CD4-positive, alpha-beta memory T cell (primary cell): ENCODE data around the gene GAS7. TPM values are rescaled to one million over a fixed set of nuclear protein-coding genes. Genes with fewer than 3 reads are reported as not detected.
"Not testable (repeated sequence)": the region's sequence is repeated elsewhere in the genome, so short reads cannot be mapped to it uniquely, and the experiment has no call there.

Source experiments
- CTCF ChIA-PET: fragments of 350-600 bp; sonication (Branson Sonifier 250); formaldehyde crosslinking; loops from one replicate; lab custom pipeline; 2021; ENCODE audit warnings: inconsistent platforms; ENCODE audit not compliant: partially characterized antibody; lab: Charles Lee
- POLR2A ChIA-PET: fragments of 350-600 bp; sonication (Branson Sonifier 250); formaldehyde crosslinking; loops from one replicate; lab custom pipeline; 2021; ENCODE audit not compliant: partially characterized antibody; lab: Charles Lee
- DNase-seq, 5 donors: peaks; one replicate each; pipeline versions ENCODE4 v3.0.0 to v3.0.0-alpha.2; 2020 to 2022; ENCODE audit warnings: mixed read lengths in 1 of 5
- H3K27ac ChIP-seq: one replicate; pipeline ENCODE4 v1.7.0; 2013; ENCODE audit warnings: low read depth, low read length
- H3K27me3 ChIP-seq: 2 replicates; pipeline ENCODE4 v1.7.0; 2013; ENCODE audit warnings: mild to moderate bottlenecking, low read length, moderate library complexity; ENCODE audit not compliant: insufficient read depth
- H3K36me3 ChIP-seq: 2 replicates; pipeline ENCODE4 v1.7.0; 2013; ENCODE audit warnings: mild to moderate bottlenecking, low read length, moderate library complexity; ENCODE audit not compliant: insufficient read depth
- H3K4me1 ChIP-seq: 2 replicates; pipeline ENCODE4 v1.7.0; 2013; ENCODE audit warnings: mild to moderate bottlenecking, low read length, moderate library complexity; ENCODE audit not compliant: insufficient read depth
- H3K4me3 ChIP-seq, 2 donors: one replicate each; pipeline ENCODE4 v1.7.0; 2013; ENCODE audit warnings: low read length in 2 of 2, mild to moderate bottlenecking in 1 of 2
- H3K9me3 ChIP-seq, 2 donors: one replicate each; pipeline ENCODE4 v1.7.0; 2013; ENCODE audit warnings: low read length in 2 of 2, control low read depth in 1 of 2; ENCODE audit not compliant: control insufficient read depth in 1 of 2
- H3K27ac Mint-ChIP-seq, 7 donors: one replicate each; pipeline ENCODE4 v1.8.0; 2020 to 2021; ENCODE audit warnings: mixed read lengths in 7 of 7, mild to moderate bottlenecking in 6 of 7, inconsistent platforms in 3 of 7, moderate library complexity in 3 of 7
- H3K27me3 Mint-ChIP-seq, 2 donors: one replicate each; pipeline ENCODE4 v1.8.0; 2020 to 2021; ENCODE audit warnings: mixed read lengths in 2 of 2
- H3K36me3 Mint-ChIP-seq, 2 donors: one replicate each; pipeline ENCODE4 v1.8.0; 2020 to 2021; ENCODE audit warnings: mixed read lengths in 2 of 2, inconsistent platforms in 1 of 2, mild to moderate bottlenecking in 1 of 2
- H3K4me1 Mint-ChIP-seq, 4 donors: one replicate each; pipeline ENCODE4 v1.8.0; 2020 to 2021; ENCODE audit warnings: mixed read lengths in 4 of 4, mild to moderate bottlenecking in 1 of 4
- H3K4me3 Mint-ChIP-seq, 8 donors: one replicate each; pipeline ENCODE4 v1.8.0; 2020 to 2021; ENCODE audit warnings: mixed read lengths in 8 of 8, mild to moderate bottlenecking in 7 of 8, moderate library complexity in 6 of 8, inconsistent platforms in 3 of 8
- H3K9me3 Mint-ChIP-seq, 8 donors: one replicate each; pipeline ENCODE4 v1.8.0; 2020 to 2021; ENCODE audit warnings: mixed read lengths in 8 of 8, mild to moderate bottlenecking in 5 of 8, inconsistent platforms in 3 of 8, moderate library complexity in 1 of 8
- intact Hi-C: fragments of 100-400 bp; cut with micrococcal nuclease; formaldehyde crosslinking; loops from one replicate; pipeline ENCODE4 v1.15.1; 2023
- polyA plus RNA-seq, 2 donors: library from polyadenylated mRNA; unstranded; fragments of 300-500 nt; fragmentation: Illumina TruSeq; gene quantifications; one replicate each; pipeline ENCODE4 v1.2.3, GENCODE V29; 2021
- total RNA-seq, 2 experiments: library from RNA; stranded (reverse); gene quantifications; one replicate each; pipeline ENCODE4 v1.2.3, GENCODE V29; 2021

The GAS7 gene
- total and polyA plus RNA-seq, 4 experiments from 2014 or later = 0.42 to 5.2 (median 3.0) TPM

DNA sequence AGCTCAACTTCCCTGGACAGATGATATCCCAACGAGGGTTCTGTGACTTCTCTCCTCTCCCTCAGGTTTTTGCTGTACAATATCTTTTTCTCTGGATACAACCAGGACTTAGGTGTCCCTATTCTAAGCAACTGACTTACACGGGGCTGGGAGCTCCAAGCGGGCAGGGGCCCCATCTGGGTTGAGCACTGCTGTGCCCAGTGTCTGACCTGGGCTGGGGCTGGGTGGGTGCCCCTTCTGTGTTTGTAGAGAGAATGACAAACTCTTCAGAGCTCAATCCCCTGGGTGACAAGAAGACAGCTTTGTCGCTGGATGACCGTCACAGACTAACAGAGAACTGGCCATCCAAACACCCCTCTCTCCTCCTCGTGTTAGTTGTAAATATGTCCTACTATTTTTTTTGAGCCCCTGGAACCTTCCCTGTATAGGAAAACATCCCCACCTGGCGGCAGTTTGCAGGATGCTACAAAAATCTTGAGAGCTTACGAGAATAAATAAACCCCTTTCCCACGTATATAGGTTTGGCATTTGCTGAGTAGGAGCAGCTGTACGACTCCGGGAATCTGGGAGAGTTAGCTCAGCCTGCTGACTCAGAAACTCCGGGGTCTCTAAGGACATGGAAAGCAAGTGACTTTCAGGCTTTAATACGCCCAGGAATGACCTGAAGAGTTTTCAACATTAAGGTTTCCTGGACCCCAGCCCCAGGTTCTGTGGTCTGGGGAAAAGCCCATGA is 269.6 kb downstream of the GAS7 start:
- H3K36me3 ChIP-seq = no peaks in the 10 kb centered on the region
- no peaks in the 10 kb centered on the region for H3K9me3 Mint-ChIP-seq
- CTCF ChIA-PET = interaction anchor here (1.2 to 4.7 kb wide), 2 partner anchors 11 to 689 kb away, joined by 3 to 23 read pairs; no protein-coding TSS in a partner anchor

DNA sequence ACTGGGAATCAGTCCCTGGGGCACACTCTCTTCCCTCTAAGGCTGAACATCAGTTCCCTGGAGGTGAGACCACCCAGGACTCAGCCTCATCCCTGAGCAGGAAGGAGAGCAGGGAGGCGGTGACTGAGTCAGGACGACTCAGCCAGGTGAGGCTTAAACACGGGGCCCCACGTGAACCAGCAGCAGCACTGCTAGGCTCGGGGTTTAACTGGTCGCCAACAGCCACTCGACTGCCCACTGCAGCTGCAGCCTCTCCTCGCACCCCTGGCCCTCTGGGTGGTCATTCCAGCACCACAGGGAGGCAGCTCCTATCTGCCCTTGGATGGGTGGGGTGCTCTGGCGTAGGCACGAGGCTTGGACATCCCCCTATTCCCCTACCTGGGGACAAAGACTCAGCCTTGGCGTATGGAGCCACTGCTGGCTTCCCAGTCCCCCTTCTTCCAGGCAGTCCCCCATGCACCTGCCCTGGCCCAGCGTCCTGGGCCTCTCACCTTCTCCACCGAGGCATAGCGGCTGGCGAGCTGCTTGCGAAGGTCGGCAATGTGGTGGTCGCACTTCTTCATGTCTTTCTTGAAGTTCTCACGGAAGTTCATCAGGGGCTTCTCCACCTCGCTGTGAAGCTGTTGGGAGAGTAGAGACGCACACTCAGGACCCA is 272.1 kb downstream of the GAS7 start:
- Mint-ChIP-seq H3K4me1 (peaks cover 2 to 6% (median 3%) of the 10 kb centered on the region in 4 donors), H3K27ac (peak overlapping the region in 1 of 7 donors; percentile 71), H3K36me3 (no peaks in the 10 kb centered on the region), H3K27me3 (peaks cover 0 to 3% of the 10 kb centered on the region in 2 donors), H3K9me3 (no peaks in the 10 kb centered on the region), H3K4me3 (no peak overlapping the region)
- no peak for DNase-seq
- no peaks in the 10 kb centered on the region for H3K9me3 ChIP-seq
- intact Hi-C loops = loop anchor here (10.0 kb wide), 2 partner anchors 429 to 919 kb away; no protein-coding TSS in a partner anchor
- no peaks in the 10 kb centered on the region for H3K4me1 ChIP-seq
- ChIA-PET POLR2A (no interaction called here), CTCF (interaction anchor here (0.6 to 4.7 kb wide), 5 partner anchors 8 to 692 kb away, joined by 3 to 23 read pairs (median 7); no protein-coding TSS in a partner anchor)
- H3K4me3 ChIP-seq = no peak overlapping the region
- no peak overlapping the region for H3K27ac ChIP-seq
- no peaks in the 10 kb centered on the region for H3K36me3 ChIP-seq
- no peaks in the 10 kb centered on the region for H3K27me3 ChIP-seq

More for the DNA sequence above, 269.6 kb downstream of the GAS7 start:
- H3K27ac ChIP-seq = no peak overlapping the region
- Mint-ChIP-seq H3K4me3 (no peak overlapping the region), H3K27ac (no peak overlapping the region), H3K36me3 (no peaks in the 10 kb centered on the region), H3K27me3 (peaks cover 1 to 3% of the 10 kb centered on the region in 2 donors), H3K4me1 (peaks cover 2 to 6% (median 3%) of the 10 kb centered on the region in 4 donors)
- no peaks in the 10 kb centered on the region for H3K4me1 ChIP-seq
- no peaks in the 10 kb centered on the region for H3K9me3 ChIP-seq
- intact Hi-C loops = loop anchor here (10.0 kb wide), 2 partner anchors 426 to 916 kb away; no protein-coding TSS in a partner anchor
- POLR2A ChIA-PET = no interaction called here
- no peak for DNase-seq
- no peak overlapping the region for H3K4me3 ChIP-seq
- no peaks in the 10 kb centered on the region for H3K27me3 ChIP-seq

DNA sequence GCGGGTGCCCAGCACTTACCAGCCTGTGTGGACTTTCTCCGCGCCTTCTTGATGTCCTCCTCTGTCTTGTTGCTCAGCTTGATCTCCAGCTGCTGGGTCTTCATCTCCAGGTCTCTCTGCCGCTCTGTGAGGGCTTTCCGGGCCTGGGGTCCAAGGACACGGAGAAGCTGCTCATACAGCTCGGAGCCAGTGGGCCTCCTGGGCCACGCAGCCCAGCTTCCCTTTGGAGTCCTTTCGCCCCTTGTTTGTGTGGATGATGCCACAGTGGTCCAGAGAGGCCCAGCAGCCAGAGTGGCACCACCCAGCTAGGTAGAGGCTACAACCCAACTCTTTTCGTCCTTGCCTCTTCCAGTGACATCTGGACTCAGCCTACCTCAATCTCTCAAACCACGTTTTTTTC is 272.9 kb downstream of the GAS7 start:
- no peaks in the 10 kb centered on the region for H3K27me3 ChIP-seq
- Mint-ChIP-seq H3K27ac (no peak overlapping the region), H3K36me3 (no peaks in the 10 kb centered on the region), H3K9me3 (no peaks in the 10 kb centered on the region), H3K27me3 (peaks cover 0 to 3% of the 10 kb centered on the region in 2 donors), H3K4me3 (no peak overlapping the region), H3K4me1 (peaks cover 2 to 6% (median 3%) of the 10 kb centered on the region in 4 donors)
- no peaks in the 10 kb centered on the region for H3K36me3 ChIP-seq
- no peak overlapping the region for H3K4me3 ChIP-seq
- intact Hi-C loops = loop anchor here (10.0 kb wide), 2 partner anchors 429 to 919 kb away; no protein-coding TSS in a partner anchor
- no peak overlapping the region for H3K27ac ChIP-seq
- H3K4me1 ChIP-seq = no peaks in the 10 kb centered on the region
- POLR2A ChIA-PET = no interaction called here
- no peak for DNase-seq
- no peaks in the 10 kb centered on the region for H3K9me3 ChIP-seq
- CTCF ChIA-PET = interaction anchor here (1.0 to 1.9 kb wide), 6 partner anchors 8 to 693 kb away, joined by 3 to 9 read pairs (median 4); no protein-coding TSS in a partner anchor

DNA sequence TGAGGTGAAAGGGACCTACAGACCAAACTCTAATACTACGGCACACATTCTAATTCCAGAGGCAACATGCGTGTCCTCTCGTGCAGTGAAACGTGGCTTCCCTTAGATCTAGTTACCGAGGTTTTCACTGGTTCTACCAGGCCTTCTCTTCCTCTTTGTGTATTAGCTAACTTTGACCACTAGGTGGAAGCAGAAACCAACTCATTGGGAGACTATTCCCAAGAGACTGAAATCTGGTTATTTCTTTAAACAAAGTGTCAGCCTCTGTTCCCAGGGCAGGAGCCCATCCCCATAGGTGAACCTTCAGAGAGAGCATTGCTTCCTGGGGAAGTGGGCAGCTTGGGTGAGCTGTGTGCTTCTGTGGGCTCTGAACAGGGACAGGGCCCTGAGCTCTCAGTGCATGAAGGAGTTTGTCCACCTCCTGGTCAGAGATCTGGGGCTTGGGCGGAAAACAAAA is 273.6 kb downstream of the GAS7 start:
- no peak overlapping the region for H3K4me3 ChIP-seq
- Mint-ChIP-seq H3K36me3 (no peaks in the 10 kb centered on the region), H3K9me3 (no peaks in the 10 kb centered on the region), H3K27ac (peak overlapping the region in 1 of 7 donors; percentile 82), H3K4me3 (no peak overlapping the region), H3K4me1 (peaks cover 2 to 6% (median 3%) of the 10 kb centered on the region in 4 donors), H3K27me3 (no peaks in the 10 kb centered on the region)
- ChIA-PET POLR2A (no interaction called here), CTCF (interaction anchor here (0.7 to 1.7 kb wide), 9 partner anchors 9 to 692 kb away, joined by 3 to 11 read pairs (median 3); no protein-coding TSS in a partner anchor)
- no peaks in the 10 kb centered on the region for H3K4me1 ChIP-seq
- H3K9me3 ChIP-seq = no peaks in the 10 kb centered on the region
- no peaks in the 10 kb centered on the region for H3K36me3 ChIP-seq
- H3K27me3 ChIP-seq = no peaks in the 10 kb centered on the region
- intact Hi-C loops = loop anchor here (10.0 kb wide), 2 partner anchors 430 to 920 kb away; no protein-coding TSS in a partner anchor
- DNase-seq = peak in 4 of 5 donors; percentile 26 to 45 (median 38)
- H3K27ac ChIP-seq = no peak overlapping the region

DNA sequence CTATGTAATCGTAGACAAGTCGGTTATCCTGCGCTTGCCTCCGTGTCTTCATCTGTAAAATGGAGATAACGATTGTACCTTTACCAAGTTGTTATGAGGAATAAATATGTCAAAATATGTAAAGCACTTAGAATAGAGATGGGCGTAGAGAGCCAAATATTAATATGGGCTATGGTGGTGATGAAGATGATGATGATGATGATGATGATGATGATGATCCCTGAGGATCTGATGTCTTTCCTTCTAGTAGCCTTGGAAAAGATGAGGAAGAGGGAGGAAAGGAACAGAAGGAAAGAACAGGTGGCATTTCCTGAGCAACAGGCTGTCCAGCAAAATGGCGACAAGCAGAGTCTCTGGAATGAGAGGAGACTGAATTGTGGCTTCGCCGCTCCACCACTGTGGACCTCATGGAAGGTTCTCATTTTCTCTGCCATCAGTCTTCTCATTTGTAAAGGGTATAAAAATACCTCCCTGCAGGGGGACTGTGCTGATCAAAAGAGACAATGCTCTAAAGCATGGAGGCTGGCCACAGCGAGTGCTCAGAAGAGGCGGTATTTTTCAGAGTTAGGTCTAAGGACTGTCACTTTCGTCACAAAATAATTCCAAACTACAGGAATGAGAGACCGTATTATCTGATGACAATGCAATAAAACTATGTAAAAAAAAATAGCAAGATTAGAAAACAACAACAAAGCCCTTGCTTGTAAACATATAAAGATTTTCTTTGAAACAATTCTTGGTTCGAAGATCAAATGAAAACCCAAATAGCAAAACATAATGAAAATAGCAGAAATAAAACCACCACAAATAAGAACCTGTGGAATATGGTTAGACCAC is 276.2 kb downstream of the GAS7 start:
- DNase-seq = no peak
- no peaks in the 10 kb centered on the region for H3K36me3 Mint-ChIP-seq
- no peaks in the 10 kb centered on the region for H3K36me3 ChIP-seq
- CTCF ChIA-PET = interaction anchor here (1.2 kb wide), 1 partner anchor 14 kb away, joined by 3 read pairs; no protein-coding TSS in a partner anchor
- H3K9me3 Mint-ChIP-seq = no peaks in the 10 kb centered on the region
- POLR2A ChIA-PET = no interaction called here
- no peaks in the 10 kb centered on the region for H3K27me3 Mint-ChIP-seq
- no peaks in the 10 kb centered on the region for H3K27me3 ChIP-seq
- no peak overlapping the region for H3K4me3 Mint-ChIP-seq
- H3K4me1 ChIP-seq = no peaks in the 10 kb centered on the region
- H3K27ac ChIP-seq = no peak overlapping the region
- H3K27ac Mint-ChIP-seq = no peak overlapping the region
- intact Hi-C loops = loop anchor here (10.0 kb wide), 2 partner anchors 433 to 923 kb away; no protein-coding TSS in a partner anchor
- no peaks in the 10 kb centered on the region for H3K9me3 ChIP-seq
- no peak overlapping the region for H3K4me3 ChIP-seq
- H3K4me1 Mint-ChIP-seq = peaks cover 2 to 6% (median 3%) of the 10 kb centered on the region in 4 donors

DNA sequence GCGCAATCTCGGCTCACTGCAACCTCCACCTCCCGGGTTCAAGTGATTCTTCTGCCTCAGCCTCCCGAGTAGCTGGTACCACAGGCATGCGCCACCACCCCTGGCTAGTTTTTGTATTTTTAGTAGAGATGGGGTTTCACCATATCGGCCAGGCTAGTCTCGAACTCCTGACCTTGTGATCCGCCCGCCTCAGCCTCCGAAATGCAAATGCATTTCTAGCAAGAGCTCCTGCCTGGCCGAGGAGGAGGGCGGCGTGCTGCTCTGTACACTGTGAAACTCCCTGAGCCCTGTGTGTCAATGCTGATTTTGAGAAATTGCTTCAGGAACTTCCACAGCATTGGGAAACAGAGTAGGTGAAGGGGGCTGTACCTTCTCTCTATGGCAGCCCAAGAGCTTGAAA is 277.2 kb downstream of the GAS7 start:
- H3K4me1 ChIP-seq, H3K9me3 ChIP-seq, H3K4me3 ChIP-seq, H3K27me3 Mint-ChIP-seq, POLR2A ChIA-PET, H3K4me1 Mint-ChIP-seq, H3K4me3 Mint-ChIP-seq, H3K36me3 Mint-ChIP-seq, H3K36me3 ChIP-seq, H3K27ac Mint-ChIP-seq, H3K27ac ChIP-seq, DNase-seq, H3K9me3 Mint-ChIP-seq, H3K27me3 ChIP-seq: not testable (repeated sequence)
- intact Hi-C loops = loop anchor here (10.0 kb wide), 2 partner anchors 434 to 924 kb away; no protein-coding TSS in a partner anchor
- CTCF ChIA-PET = interaction anchor here (1.2 kb wide), 1 partner anchor 13 kb away, joined by 3 read pairs; no protein-coding TSS in a partner anchor
